ES-I3 (cell line): ENCODE results near the gene RPS6KB2.

Experiments used
- H3K36me3 ChIP-seq: 2 replicates; pipeline ENCODE4 v1.6.1; 2013; ENCODE audit warnings: mild to moderate bottlenecking, low read length, control low read depth, moderate library complexity; ENCODE audit not compliant: insufficient read depth
- H3K4me1 ChIP-seq: 2 replicates; pipeline ENCODE4 v1.6.1; 2013; ENCODE audit warnings: mild to moderate bottlenecking, control low read depth, low read length; ENCODE audit not compliant: insufficient read depth
- H3K9ac ChIP-seq: 2 replicates; pipeline ENCODE4 v1.6.1; 2013; ENCODE audit warnings: low read depth, mild to moderate bottlenecking, low read length, moderate library complexity
- H3K9me3 ChIP-seq: 2 replicates; pipeline ENCODE4 v1.6.1; 2013; ENCODE audit warnings: mild to moderate bottlenecking, low read length, moderate library complexity; ENCODE audit not compliant: control insufficient read depth, insufficient read depth

The RPS6KB2 gene

DNA sequence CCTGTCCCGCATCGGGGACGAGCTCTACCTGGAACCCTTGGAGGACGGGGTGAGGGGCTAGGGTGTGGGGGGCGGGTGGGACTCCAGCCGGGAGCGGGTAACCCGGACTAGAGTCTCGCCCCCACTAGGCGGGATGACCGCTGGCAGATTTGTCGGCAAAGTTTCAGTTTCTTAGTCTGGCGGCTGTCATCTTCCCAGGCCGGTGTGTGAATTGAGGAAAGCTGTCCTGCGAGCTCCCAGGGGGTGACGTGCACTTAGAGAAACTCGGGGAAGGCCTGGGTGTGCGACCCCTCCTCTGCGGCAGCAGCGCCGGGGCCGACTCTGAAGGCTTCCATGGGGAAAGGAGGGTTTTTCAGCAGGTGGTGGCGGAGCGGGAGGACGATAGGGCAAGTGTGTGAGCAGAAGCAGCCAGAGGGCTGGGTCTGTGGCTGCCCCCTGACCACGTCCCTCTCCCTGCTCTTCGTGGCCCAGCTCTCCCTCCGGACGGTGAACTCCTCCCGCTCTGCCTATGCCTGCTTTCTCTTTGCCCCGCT, 36.0 kb upstream of the RPS6KB2 start:
- H3K9me3 ChIP-seq: no peaks in the 10 kb centered on the region
- H3K36me3 ChIP-seq: 0 out of 2 replicates have a peak, but pooled peaks cover under 1% of the 10 kb centered on the region
- peak overlapping the region; percentile 56 for H3K9ac ChIP-seq
- peaks cover 14% of the 10 kb centered on the region for H3K4me1 ChIP-seq

GRCh38 chr11:67393437-67393836, 34.9 kb upstream of the RPS6KB2 start:
- peaks cover 6% of the 10 kb centered on the region for H3K36me3 ChIP-seq
- peaks cover 19% of the 10 kb centered on the region for H3K4me1 ChIP-seq

DNA sequence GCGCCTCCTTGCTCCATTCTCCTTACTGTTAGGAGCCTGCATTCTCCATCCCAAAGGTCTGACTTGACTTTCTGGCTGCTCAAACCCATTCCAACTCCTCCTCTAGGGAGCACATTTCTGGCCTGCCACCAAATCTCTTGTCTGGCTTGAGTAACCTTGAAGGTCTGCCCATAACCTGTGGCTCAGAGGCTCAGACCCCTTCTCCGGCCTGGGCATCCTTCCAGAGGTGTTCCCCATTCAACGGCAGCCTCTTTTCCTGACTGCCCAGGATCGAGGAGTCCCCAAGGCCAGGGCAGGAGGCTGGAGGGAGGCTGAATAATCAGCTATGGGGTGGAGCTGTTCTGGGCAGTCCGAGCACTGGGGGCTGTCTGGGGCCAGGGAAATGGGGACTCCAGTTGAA, 34.3 kb upstream of the RPS6KB2 start:
- H3K9me3 ChIP-seq: no peaks in the 10 kb centered on the region
- H3K4me1 ChIP-seq: peaks cover 19% of the 10 kb centered on the region
- no peak overlapping the region for H3K9ac ChIP-seq
- peaks cover 8% of the 10 kb centered on the region for H3K36me3 ChIP-seq

More at GRCh38 chr11:67393437-67393836, 34.9 kb upstream of the RPS6KB2 start:
- H3K9me3 ChIP-seq: no peaks in the 10 kb centered on the region
- H3K9ac ChIP-seq: no peak overlapping the region

GRCh38 chr11:67395555-67396258, 32.6 kb upstream of the RPS6KB2 start:
- Histone ChIP-seq H3K36me3 (peaks cover 16% of the 10 kb centered on the region), H3K9me3 (no peaks in the 10 kb centered on the region), H3K4me1 (peaks cover 19% of the 10 kb centered on the region), H3K9ac (no peak overlapping the region)

- H3K4me1 ChIP-seq: peaks cover 19% of the 10 kb centered on the region
- H3K9ac ChIP-seq: no peak overlapping the region
- H3K36me3 ChIP-seq: peaks cover 16% of the 10 kb centered on the region
- no peaks in the 10 kb centered on the region for H3K9me3 ChIP-seq
Measured at GRCh38 chr11:67396259-67396581, 32.1 kb upstream of the RPS6KB2 start.

DNA sequence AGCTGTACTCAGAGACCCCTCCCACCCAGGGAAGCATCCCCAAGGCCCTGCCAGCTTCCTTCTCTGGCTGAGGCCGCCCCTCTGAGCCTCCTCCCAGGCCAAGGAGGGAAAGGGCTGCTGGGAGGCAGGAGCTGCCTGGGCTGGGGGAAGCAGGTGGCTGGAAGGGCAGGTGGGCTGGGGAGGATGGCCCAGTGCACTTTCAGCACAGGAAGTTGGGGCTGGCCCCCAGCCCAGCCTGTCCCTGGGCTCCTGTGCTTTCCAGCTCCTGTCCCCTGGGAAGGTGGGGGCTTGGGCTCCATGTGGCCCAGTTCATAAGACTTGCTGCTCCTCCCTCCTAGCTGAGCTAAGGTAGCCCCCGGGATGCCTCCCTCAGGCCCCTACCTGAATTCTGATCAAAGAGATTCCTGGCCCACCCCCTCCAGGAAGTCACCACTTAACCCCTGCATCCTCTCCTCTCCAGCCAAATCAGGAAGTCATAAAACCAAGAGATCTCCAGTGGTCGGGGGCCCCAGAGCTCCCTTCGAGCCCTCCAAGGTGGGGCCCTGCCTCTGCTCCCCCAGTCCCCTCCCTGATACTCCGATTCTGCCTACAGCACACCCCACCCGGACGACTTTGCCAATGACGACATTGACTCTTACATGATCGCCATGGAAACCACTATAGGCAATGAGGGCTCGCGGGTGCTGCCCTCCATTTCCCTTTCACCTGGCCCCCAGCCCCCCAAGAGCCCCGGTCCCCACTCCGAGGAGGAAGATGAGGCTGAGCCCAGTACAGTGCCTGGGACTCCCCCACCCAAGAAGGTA, 31.5 kb upstream of the RPS6KB2 start:
- H3K9me3 ChIP-seq: no peaks in the 10 kb centered on the region
- peaks cover 16% of the 10 kb centered on the region for H3K36me3 ChIP-seq
- peaks cover 19% of the 10 kb centered on the region for H3K4me1 ChIP-seq
- H3K9ac ChIP-seq: no peak overlapping the region

DNA sequence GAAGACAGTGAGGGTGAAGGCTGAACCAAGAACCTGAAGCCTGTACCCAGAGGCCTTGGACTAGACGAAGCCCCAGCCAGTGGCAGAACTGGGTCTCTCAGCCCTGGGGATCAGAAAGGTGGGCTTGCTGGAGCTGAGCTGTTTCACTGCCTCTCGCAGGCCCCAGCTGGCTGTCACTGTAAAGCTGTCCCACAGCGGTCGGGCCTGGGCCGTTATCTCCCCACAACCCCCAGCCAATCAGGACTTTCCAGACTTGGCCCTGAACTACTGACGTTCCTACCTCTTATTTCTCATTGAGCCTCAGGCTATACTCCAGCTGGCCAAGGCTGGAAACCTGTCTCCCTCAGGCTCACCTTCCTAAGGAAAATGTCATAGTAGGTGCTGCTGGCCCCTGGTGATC, 30.8 kb upstream of the RPS6KB2 start:
- Histone ChIP-seq H3K9me3 (no peaks in the 10 kb centered on the region), H3K4me1 (peaks cover 23% of the 10 kb centered on the region), H3K9ac (no peak overlapping the region), H3K36me3 (peaks cover 16% of the 10 kb centered on the region)

DNA sequence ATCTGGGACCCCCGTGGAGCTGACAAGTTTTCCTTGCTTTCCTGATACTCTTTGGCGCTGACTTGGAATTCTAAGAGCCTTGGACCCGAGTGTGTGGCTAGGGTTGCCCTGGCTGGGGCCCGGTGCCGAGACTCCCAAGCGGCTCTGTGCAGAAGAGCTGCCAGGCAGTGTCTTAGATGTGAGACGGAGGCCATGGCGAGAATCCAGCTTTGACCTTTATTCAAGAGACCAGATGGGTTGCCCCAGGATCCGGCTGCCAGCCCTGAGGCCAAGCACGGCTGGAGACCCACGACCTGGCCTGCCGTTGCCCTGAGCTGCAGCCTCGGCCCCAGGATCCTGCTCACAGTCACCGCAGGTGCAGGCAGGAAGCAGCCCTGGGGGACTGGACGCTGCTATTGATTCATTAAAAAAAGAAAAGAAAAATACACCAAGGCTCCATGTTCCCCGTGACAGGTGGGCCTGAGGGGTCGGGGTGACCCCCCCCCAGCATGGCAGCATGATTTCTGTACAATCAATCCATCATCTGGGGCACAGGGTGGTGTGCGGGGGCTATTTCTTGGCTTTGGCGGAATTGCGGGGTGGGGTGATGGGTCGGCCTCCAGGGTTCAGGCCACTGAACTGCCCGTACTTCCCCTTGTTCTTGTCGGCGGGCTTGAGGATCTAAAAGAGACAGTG, 30.2 kb upstream of the RPS6KB2 start:
- Histone ChIP-seq H3K36me3 (peaks cover 16% of the 10 kb centered on the region), H3K9ac (no peak overlapping the region), H3K9me3 (no peaks in the 10 kb centered on the region), H3K4me1 (peaks cover 24% of the 10 kb centered on the region)

- H3K9me3 ChIP-seq: no peaks in the 10 kb centered on the region
- H3K36me3 ChIP-seq: peaks cover 16% of the 10 kb centered on the region
- no peak overlapping the region for H3K9ac ChIP-seq
- H3K4me1 ChIP-seq: peaks cover 29% of the 10 kb centered on the region
Measured at GRCh38 chr11:67398661-67399563, 29.4 kb upstream of the RPS6KB2 start.

DNA sequence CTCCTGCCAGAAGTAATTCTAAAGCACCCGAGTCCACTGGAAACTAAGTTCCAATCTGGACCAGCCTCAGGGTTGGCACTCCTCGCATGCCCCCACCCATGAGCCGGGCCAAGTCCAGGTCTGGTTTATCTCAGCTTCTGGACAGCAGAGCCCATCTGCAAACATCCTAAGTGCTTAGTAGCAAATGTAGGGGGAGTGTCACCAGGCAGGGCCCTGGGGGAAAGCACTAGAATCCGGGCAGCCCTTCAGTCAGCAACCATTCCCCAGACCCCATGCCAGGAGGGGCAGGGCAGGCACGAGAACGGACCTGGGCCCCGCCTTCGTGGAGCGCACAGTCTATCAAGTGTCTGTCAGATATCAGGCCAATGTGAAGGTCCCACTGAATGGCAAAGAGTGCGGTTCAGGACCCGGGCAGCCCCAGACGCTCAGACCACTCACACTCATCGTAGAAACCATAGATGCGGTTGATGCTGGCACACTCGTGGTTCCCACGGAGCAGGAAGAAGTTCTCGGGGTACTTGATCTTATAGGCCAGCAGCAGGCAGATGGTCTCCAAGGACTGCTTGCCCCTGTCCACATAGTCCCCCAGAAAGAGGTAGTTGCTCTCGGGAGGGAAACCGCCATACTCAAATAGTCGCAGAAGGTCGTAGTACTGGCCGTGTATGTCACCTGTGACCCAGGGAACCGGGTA, 27.9 kb upstream of the RPS6KB2 start:
- Histone ChIP-seq H3K36me3 (peaks cover 16% of the 10 kb centered on the region), H3K4me1 (peaks cover 29% of the 10 kb centered on the region), H3K9me3 (no peaks in the 10 kb centered on the region), H3K9ac (peak overlapping the region; percentile 91; the same call in 1 of the 2 replicates)

GRCh38 chr11:67400942-67401494, 27.3 kb upstream of the RPS6KB2 start:
- Histone ChIP-seq H3K4me1 (peaks cover 28% of the 10 kb centered on the region), H3K9me3 (no peaks in the 10 kb centered on the region), H3K9ac (peak overlapping the region; percentile 91), H3K36me3 (peaks cover 16% of the 10 kb centered on the region)

- Histone ChIP-seq H3K4me1 (peaks cover 22% of the 10 kb centered on the region; the same call in 1 of the 2 replicates), H3K36me3 (peaks cover 16% of the 10 kb centered on the region), H3K9ac (peak within 1 kb of the TSS; percentile 91), H3K9me3 (no peaks in the 10 kb centered on the region)
Measured at GRCh38 chr11:67401495-67402191, 26.7 kb upstream of the RPS6KB2 start, which contains the start of gene PPP1CA. Gene PPP1CA, minus strand, starts transcription at chr11:67401858. Its CDS starts 76 bp downstream, at chr11:67401782.
